AG04449 (cell line): ENCODE measurements around the gene MVP.

ENCODE experiments used
- CTCF ChIA-PET: fragments of 350-600 bp; formaldehyde crosslinking; extraction: SDS; loops from one replicate; lab custom pipeline; 2021; ENCODE audit warnings: antibody characterized with exemption; lab: Yijun Ruan, JAX
- POLR2A ChIA-PET: fragments of 400-600, 350-600 bp; formaldehyde crosslinking; extraction: SDS; loops from one replicate; lab custom pipeline; 2020; ENCODE audit warnings: antibody characterized with exemption, inconsistent platforms; lab: Yijun Ruan, JAX
- DNase-seq: peaks from one replicate; pipeline ENCODE4 v3.0.0-alpha.2; 2010; ENCODE audit warnings: low read depth, low spot score
- H3K4me3 ChIP-seq: 2 replicates; pipeline ENCODE4 v1.5.1; 2011; ENCODE audit warnings: low read depth, mild to moderate bottlenecking, control low read depth, low read length
- TF ChIP-seq, protein P1 (sequence below): IDR thresholded peaks from one replicate; pipeline ENCODE4 v1.5.1; 2011; ENCODE audit warnings: mild to moderate bottlenecking, moderate library complexity, low read length, control low read depth, inconsistent platforms; ENCODE audit not compliant: insufficient read depth; ENCODE audit errors: missing control alignments

MVP gene

DNA sequence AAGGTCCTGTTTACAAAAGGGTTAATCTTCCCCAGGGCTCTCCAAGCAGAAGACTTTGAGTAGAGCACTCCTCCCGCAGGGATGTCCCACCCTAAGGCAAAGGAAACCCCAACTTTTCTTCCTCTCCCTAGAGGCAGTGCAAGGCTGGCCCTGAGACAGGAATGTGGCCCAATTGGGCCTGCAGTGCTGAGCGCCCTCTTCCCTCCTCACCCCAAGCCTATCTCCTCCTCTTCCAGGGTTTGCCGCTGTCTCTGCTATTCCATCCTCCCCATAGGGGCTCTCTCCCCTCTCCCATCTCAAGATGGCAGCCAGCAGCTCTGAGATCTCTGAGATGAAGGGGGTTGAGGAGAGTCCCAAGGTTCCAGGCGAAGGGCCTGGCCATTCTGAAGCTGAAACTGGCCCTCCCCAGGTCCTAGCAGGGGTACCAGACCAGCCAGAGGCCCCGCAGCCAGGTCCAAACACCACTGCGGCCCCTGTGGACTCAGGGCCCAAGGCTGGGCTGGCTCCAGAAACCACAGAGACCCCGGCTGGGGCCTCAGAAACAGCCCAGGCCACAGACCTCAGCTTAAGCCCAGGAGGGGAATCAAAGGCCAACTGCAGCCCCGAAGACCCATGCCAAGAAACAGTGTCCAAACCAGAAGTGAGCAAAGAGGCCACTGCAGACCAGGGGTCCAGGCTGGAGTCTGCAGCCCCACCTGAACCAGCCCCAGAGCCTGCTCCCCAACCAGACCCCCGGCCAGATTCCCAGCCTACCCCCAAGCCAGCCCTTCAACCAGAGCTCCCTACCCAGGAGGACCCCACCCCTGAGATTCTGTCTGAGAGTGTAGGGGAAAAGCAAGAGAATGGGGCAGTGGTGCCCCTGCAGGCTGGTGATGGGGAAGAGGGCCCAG, 7.3 kb upstream of the MVP start:
- CTCF ChIA-PET = interaction anchor here (1.0 to 2.5 kb wide), 2 partner anchors 193 to 219 kb away, joined by 3 to 11 read pairs; no protein-coding TSS in a partner anchor
- no peak for DNase-seq
- TF ChIP-seq, protein P1, sequence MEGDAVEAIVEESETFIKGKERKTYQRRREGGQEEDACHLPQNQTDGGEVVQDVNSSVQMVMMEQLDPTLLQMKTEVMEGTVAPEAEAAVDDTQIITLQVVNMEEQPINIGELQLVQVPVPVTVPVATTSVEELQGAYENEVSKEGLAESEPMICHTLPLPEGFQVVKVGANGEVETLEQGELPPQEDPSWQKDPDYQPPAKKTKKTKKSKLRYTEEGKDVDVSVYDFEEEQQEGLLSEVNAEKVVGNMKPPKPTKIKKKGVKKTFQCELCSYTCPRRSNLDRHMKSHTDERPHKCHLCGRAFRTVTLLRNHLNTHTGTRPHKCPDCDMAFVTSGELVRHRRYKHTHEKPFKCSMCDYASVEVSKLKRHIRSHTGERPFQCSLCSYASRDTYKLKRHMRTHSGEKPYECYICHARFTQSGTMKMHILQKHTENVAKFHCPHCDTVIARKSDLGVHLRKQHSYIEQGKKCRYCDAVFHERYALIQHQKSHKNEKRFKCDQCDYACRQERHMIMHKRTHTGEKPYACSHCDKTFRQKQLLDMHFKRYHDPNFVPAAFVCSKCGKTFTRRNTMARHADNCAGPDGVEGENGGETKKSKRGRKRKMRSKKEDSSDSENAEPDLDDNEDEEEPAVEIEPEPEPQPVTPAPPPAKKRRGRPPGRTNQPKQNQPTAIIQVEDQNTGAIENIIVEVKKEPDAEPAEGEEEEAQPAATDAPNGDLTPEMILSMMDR = no peak
- peak overlapping the region; percentile 72 for H3K4me3 ChIP-seq
- POLR2A ChIA-PET = interaction anchor here (0.5 kb wide), 1 partner anchor 87 kb away, joined by 4 read pairs; the partner anchor contains the start of gene ASPHD1

- CTCF ChIA-PET = interaction anchor here (1.0 kb wide), 1 partner anchor 192 kb away, joined by 3 read pairs; no protein-coding TSS in a partner anchor
- DNase-seq = no peak
- H3K4me3 ChIP-seq = no peak overlapping the region; the same call in none of the 2 replicates
- POLR2A ChIA-PET = no interaction called here
- TF ChIP-seq, protein P1 = no peak
Measured at GRCh38 chr16:29813644-29814562, 6.4 kb upstream of the MVP start.

GRCh38 chr16:29814592-29814991, 5.7 kb upstream of the MVP start:
- POLR2A ChIA-PET = no interaction called here
- CTCF ChIA-PET = no interaction called here
- no peak for DNase-seq
- H3K4me3 ChIP-seq = peak overlapping the region; percentile 85
- TF ChIP-seq, protein P1 = no peak

GRCh38 chr16:29815032-29815721, 5.1 kb upstream of the MVP start:
- TF ChIP-seq, protein P1 = no peak
- peak overlapping the region; percentile 85 for H3K4me3 ChIP-seq
- POLR2A ChIA-PET = interaction anchor here (0.6 to 2.1 kb wide), 8 partner anchors 8 to 204 kb away, joined by 3 to 25 read pairs (median 4); partner anchors contain the start of genes CDIPT and MAZ
- DNase-seq = no peak
- CTCF ChIA-PET = interaction anchor here (0.6 to 3.4 kb wide), 9 partner anchors 8 to 157 kb away, joined by 3 to 32 read pairs (median 4); partner anchors contain the start of genes KIF22 and MAZ

GRCh38 chr16:29815793-29816693, 4.2 kb upstream of the MVP start, which contains the start of gene PAGR1:
Gene PAGR1, plus strand, starts transcription at chr16:29816152. Its CDS starts 374 bp downstream, at chr16:29816526.
- peak within 1 kb of the TSS; percentile 85 for H3K4me3 ChIP-seq
- POLR2A ChIA-PET = interaction anchor here (0.6 to 2.1 kb wide), 11 partner anchors 8 to 676 kb away, joined by 3 to 25 read pairs (median 4); partner anchors contain the start of genes ASPHD1, CDIPT and MAZ
- DNase-seq = peak; percentile 98

More at GRCh38 chr16:29815793-29816693, 4.2 kb upstream of the MVP start, which contains the start of gene PAGR1:
- CTCF ChIA-PET = interaction anchor here (0.6 to 3.4 kb wide), 12 partner anchors 8 to 156 kb away, joined by 3 to 32 read pairs (median 4); partner anchors contain the start of genes KIF22 and MAZ
- TF ChIP-seq, protein P1 = peak; percentile 91
